ENCODE measurements around the gene EEF1B2. TPM values are rescaled to one million over a fixed set of nuclear protein-coding genes. Genes with fewer than 3 reads are reported as not detected.

The EEF1B2 gene
- total RNA-seq, 1 experiment from 2014 or later = 611 TPM

GRCh38 chr2:206176121-206176520, 16.4 kb downstream of the EEF1B2 start:
- TF ChIP-seq ZNF121 (CRISPR knock-in tag; IDR thresholded peaks at IDR 0.05) = no peak
- TF ChIP-seq ATF2 (CRISPR knock-in tag; IDR thresholded peaks at IDR 0.05; ENCODE audit: borderline replicate concordance, low read depth) = no peak
- no peak for TF ChIP-seq GABPB1 (CRISPR knock-in tag; IDR thresholded peaks at IDR 0.05)
- no peak for TF ChIP-seq TEAD1 (CRISPR knock-in tag; IDR thresholded peaks at IDR 0.05)
- TF ChIP-seq NFYB (CRISPR knock-in tag; conservative IDR thresholded peaks at IDR 0.05; ENCODE audit: low read depth) = no peak
- no peak for TF ChIP-seq ZNF423 (CRISPR knock-in tag; IDR thresholded peaks at IDR 0.05)
- no peak for TF ChIP-seq IRF2 (CRISPR knock-in tag; IDR thresholded peaks at IDR 0.05; ENCODE audit: borderline replicate concordance, low read depth)
- no peak for TF ChIP-seq ZBTB21 (CRISPR knock-in tag; IDR thresholded peaks at IDR 0.05; ENCODE audit: borderline replicate concordance)
- TF ChIP-seq TCF7 (CRISPR knock-in tag; IDR thresholded peaks at IDR 0.05; ENCODE audit: low read depth) = no peak
- no peak for TF ChIP-seq ZMAT4 (CRISPR knock-in tag; IDR thresholded peaks at IDR 0.05)
- TF ChIP-seq ZNF219 (CRISPR knock-in tag; IDR thresholded peaks at IDR 0.05; ENCODE audit: borderline replicate concordance) = no peak
- TF ChIP-seq ZNF317 (CRISPR knock-in tag; IDR thresholded peaks at IDR 0.05; ENCODE audit: borderline replicate concordance, low read depth) = no peak
- no peak for TF ChIP-seq JUN (CRISPR knock-in tag; IDR thresholded peaks at IDR 0.05)
- TF ChIP-seq, protein P1, sequence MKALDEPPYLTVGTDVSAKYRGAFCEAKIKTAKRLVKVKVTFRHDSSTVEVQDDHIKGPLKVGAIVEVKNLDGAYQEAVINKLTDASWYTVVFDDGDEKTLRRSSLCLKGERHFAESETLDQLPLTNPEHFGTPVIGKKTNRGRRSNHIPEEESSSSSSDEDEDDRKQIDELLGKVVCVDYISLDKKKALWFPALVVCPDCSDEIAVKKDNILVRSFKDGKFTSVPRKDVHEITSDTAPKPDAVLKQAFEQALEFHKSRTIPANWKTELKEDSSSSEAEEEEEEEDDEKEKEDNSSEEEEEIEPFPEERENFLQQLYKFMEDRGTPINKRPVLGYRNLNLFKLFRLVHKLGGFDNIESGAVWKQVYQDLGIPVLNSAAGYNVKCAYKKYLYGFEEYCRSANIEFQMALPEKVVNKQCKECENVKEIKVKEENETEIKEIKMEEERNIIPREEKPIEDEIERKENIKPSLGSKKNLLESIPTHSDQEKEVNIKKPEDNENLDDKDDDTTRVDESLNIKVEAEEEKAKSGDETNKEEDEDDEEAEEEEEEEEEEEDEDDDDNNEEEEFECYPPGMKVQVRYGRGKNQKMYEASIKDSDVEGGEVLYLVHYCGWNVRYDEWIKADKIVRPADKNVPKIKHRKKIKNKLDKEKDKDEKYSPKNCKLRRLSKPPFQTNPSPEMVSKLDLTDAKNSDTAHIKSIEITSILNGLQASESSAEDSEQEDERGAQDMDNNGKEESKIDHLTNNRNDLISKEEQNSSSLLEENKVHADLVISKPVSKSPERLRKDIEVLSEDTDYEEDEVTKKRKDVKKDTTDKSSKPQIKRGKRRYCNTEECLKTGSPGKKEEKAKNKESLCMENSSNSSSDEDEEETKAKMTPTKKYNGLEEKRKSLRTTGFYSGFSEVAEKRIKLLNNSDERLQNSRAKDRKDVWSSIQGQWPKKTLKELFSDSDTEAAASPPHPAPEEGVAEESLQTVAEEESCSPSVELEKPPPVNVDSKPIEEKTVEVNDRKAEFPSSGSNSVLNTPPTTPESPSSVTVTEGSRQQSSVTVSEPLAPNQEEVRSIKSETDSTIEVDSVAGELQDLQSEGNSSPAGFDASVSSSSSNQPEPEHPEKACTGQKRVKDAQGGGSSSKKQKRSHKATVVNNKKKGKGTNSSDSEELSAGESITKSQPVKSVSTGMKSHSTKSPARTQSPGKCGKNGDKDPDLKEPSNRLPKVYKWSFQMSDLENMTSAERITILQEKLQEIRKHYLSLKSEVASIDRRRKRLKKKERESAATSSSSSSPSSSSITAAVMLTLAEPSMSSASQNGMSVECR (CRISPR knock-in tag; IDR thresholded peaks at IDR 0.05; ENCODE audit: borderline replicate concordance) = no peak
- TF ChIP-seq ELF4 (CRISPR knock-in tag; IDR thresholded peaks at IDR 0.05; ENCODE audit: low read depth) = no peak
- Mint-ChIP-seq H3K27me3 (ENCODE audit: low read depth) (no peaks in the 10 kb centered on the region), H3K36me3 (peaks cover 4% of the 10 kb centered on the region; the same call in 1 of the 2 replicates), H3K27ac (no peak overlapping the region), H3K9me3 (peaks cover 4% of the 10 kb centered on the region; the same call in 1 of the 2 replicates), H3K4me3 (no peak overlapping the region), H3K4me1 (no peaks in the 10 kb centered on the region)
- DNase-seq (ENCODE audit: low spot score) = no peak
- ATAC-seq = no peak
- CTCF ChIA-PET = interaction anchor here (0.6 kb wide), 1 partner anchor 73 kb away, joined by 4 read pairs; no protein-coding TSS in a partner anchor
- POLR2A ChIA-PET = no interaction called here

GRCh38 chr2:206176901-206177300, 17.2 kb downstream of the EEF1B2 start:
- ChIA-PET POLR2A (no interaction called here), CTCF (no interaction called here)
- ATAC-seq (no peak), DNase-seq (ENCODE audit: low spot score) (no peak)
- H3K4me3 Mint-ChIP-seq = no peak overlapping the region
- no peaks in the 10 kb centered on the region for H3K4me1 Mint-ChIP-seq
- H3K27me3 Mint-ChIP-seq (ENCODE audit: low read depth) = no peaks in the 10 kb centered on the region
- peaks cover 4% of the 10 kb centered on the region; the same call in 1 of the 2 replicates for H3K36me3 Mint-ChIP-seq
- peaks cover 4% of the 10 kb centered on the region; the same call in 1 of the 2 replicates for H3K9me3 Mint-ChIP-seq
- H3K27ac Mint-ChIP-seq = no peak overlapping the region
- no peak for TF ChIP-seq MLX (CRISPR knock-in tag; IDR thresholded peaks at IDR 0.05)
- no peak for TF ChIP-seq ZNF263 (CRISPR knock-in tag; IDR thresholded peaks at IDR 0.05; ENCODE audit: low read depth)
- no peak for TF ChIP-seq SP1 (CRISPR knock-in tag; conservative IDR thresholded peaks at IDR 0.05)
- TF ChIP-seq, protein P2, sequence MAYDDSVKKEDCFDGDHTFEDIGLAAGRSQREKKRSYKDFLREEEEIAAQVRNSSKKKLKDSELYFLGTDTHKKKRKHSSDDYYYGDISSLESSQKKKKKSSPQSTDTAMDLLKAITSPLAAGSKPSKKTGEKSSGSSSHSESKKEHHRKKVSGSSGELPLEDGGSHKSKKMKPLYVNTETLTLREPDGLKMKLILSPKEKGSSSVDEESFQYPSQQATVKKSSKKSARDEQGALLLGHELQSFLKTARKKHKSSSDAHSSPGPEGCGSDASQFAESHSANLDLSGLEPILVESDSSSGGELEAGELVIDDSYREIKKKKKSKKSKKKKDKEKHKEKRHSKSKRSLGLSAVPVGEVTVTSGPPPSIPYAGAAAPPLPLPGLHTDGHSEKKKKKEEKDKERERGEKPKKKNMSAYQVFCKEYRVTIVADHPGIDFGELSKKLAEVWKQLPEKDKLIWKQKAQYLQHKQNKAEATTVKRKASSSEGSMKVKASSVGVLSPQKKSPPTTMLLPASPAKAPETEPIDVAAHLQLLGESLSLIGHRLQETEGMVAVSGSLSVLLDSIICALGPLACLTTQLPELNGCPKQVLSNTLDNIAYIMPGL (CRISPR knock-in tag; IDR thresholded peaks at IDR 0.05) = no peak
- no peak for TF ChIP-seq ZSCAN18 (CRISPR knock-in tag; IDR thresholded peaks at IDR 0.05)
- no peak for TF ChIP-seq E2F4 (CRISPR knock-in tag; IDR thresholded peaks at IDR 0.05; ENCODE audit: borderline replicate concordance, low read depth)
- no peak for TF ChIP-seq RELA (CRISPR knock-in tag; IDR thresholded peaks at IDR 0.05; ENCODE audit: borderline replicate concordance)
- no peak for TF ChIP-seq GABPB1 (CRISPR knock-in tag; IDR thresholded peaks at IDR 0.05)
- TF ChIP-seq ZNF396 (CRISPR knock-in tag; IDR thresholded peaks at IDR 0.05; ENCODE audit: borderline replicate concordance) = no peak
- no peak for TF ChIP-seq EMX1 (CRISPR knock-in tag; IDR thresholded peaks at IDR 0.05)
- no peak for TF ChIP-seq ETV6 (CRISPR knock-in tag; IDR thresholded peaks at IDR 0.05)
- TF ChIP-seq CBFB (CRISPR knock-in tag; IDR thresholded peaks at IDR 0.05; ENCODE audit: low read depth) = no peak

Measured in WTC11 (cell line).